Fibroblast of skin of back (primary cell): ENCODE data around the gene STK25.
A peak's percentile ranks its signal among the peaks of the same experiment; 100 is the strongest.
"Not testable (repeated sequence)": the region's sequence is repeated elsewhere in the genome, so short reads cannot be mapped to it uniquely, and the experiment has no call there.

Experiments
- DNase-seq: peaks from one replicate; pipeline ENCODE4 v3.0.0-alpha.2; 2013

The STK25 gene

DNA sequence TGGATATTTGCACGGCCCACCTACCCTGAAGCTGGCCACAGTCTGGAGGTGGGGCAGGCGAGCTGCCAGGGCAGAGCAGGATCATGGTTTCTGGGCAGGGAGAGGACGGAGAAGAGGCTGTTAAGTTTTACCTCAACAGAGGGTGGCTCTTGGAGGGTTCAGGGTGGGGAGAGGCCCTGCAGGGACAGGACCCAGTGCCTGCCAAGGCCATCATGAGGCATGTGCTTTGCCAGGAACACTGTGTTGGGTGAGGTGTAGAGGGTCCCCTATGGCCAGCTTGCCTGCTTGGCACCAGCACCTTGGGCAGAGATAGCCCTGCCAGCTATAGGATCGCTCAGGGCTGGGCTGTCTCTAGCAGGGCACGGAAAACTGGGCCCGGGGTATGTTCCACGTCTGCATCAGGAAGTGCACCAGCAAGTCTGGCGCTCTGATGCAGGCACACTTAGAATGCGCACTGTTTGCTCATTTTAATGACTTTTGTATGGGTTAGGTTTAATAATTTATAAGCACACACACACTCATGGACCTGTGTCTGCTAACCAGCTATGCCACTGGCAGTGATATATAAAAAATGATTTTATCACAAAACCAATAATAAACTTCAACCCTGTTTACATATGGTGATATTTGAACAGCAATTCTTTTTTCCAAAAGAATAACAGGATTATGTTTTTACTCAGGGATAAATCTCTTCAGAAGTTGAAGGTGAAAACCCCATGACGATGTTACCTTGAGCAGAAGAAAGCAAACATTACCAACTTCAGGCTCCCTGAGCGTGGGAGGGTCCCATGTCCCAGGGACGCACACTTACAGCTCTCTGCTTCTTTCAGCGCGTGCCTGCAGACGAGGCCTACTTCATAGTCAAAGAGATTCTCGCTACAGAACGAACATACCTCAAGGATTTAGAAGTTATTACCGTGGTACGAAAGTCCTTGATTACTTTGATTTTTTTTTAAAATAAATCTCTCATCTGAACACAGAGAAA is 46.4 kb downstream of the STK25 start:
- DNase-seq, result no peak

DNA sequence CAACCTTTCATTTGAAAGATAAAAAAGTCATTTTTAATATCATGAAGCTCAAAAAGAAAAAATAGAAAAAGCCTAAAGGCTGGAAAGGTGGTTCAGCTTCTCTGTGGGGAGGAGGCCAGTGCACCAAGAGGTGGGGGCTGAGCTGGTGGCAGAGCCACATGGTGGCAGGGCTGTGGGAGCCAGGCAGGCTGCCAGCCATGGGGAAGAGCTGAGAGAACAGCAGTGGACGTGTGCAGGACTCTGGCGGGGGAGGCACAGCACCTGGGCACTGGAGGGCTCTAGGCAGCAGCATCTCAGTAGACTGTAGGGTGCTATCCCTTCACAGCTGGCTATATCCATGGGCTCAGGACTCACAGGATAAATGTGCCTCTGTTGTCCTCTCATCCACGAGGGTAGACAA is 47.8 kb downstream of the STK25 start:
- DNase-seq, result no peak

DNA sequence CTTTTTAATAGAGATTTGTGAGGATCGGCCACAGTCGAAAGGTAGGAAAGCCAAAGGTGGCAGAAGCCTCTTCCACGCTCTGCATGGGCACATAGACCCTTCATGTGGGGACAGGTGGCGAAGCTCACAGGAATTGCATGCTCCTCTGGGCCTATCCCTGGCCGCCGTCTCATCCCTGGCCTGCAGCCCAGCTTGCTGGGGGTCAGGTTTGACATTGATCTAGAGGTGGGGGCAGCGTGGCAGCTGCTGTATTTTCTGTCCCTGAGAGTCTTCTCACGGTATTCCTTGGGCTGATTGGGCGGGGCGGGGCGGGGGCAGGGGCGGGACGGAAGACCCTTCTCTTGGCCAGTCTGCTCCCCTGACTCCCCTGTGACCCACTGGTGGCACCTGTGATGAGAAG is 48.9 kb downstream of the STK25 start:
- no peak for DNase-seq

DNA sequence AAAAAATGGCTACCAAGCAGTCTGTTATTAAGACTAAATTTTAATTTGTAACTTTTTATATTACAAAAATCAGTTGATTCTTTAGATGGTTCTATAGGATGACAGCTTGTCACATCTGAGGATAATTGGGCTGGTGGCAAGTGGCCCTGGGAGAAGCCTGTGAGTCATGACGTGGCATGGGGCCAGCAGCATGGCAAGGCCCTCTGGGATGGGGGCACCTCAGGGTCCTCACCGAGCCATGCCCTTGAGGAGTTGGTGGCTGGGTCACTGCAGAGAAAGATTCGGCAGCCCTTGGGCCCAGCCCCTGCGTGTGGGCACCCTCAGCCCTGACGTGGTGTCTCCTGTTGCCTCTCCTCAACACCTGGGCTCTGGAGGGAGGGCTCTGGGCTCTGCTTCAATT is 49.7 kb downstream of the STK25 start:
- no peak for DNase-seq

DNA sequence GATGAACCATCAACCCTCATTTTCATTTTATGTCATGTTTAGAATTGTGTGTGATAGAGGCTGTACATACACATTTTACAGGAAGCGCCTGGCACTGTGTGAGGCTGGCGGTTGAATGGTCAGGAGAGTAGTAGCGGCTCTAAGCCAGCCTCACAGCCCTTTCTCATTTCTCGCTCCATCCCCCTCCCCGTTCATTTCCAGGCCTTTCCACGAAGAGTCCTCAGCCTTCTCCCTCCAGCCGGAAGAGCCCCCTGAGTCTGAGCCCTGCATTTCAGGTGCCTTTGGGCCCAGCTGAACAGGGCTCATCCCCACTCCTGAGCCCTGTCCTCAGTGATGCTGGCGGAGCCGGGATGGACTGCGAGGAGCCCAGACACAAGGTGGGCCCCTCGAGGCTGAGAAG is 51.8 kb downstream of the STK25 start:
- no peak for DNase-seq

DNA sequence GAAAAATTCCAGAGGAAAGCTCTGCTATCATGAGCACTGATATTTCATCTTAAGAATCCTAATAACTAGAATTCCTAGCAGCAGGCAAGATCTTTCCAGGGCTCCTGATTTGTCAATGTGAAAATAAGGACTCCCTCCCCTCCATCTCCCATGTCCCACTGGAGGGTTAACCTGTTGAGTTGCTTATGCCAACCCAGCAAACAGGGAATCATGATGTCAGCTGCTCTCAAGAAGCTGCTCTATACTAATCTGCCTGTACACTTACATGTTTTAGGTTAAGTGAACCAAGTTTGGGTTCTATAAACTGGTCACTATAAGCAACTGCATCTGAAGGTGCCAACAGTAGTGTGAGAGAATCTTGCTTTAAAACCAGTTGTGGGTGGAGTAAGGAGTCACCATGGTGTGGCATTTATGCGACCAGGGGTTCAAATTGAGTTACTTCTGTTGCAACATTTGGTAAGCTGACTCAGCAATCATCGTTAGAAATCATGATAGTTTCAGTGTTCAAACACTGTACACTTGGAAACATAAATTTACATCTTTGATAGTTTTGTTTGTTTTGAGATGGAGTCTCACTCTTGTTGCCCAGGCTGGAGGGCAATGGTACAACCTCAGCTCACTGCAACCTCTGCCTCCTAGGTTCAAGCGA is 53.4 kb downstream of the STK25 start:
- no peak for DNase-seq

DNA sequence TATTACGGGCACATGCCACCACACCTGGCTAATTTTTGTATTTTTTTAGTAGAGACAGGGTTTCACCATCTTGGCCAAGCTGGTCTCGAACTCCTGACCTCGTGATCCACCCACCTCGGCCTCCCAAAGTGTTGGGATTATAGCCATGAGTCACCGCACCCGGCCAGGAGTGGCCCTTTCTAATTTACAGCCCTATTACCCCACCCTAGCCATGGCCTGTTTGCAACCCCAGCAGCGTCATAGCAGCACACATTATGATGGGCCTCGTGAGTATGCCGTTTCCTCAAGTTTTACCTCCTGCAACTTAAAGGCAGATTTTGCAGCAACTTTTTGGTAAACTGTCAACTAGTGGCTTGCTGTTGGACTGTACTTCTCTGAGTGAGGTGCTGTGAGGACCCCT is 54.5 kb downstream of the STK25 start:
- not testable (repeated sequence) for DNase-seq

DNA sequence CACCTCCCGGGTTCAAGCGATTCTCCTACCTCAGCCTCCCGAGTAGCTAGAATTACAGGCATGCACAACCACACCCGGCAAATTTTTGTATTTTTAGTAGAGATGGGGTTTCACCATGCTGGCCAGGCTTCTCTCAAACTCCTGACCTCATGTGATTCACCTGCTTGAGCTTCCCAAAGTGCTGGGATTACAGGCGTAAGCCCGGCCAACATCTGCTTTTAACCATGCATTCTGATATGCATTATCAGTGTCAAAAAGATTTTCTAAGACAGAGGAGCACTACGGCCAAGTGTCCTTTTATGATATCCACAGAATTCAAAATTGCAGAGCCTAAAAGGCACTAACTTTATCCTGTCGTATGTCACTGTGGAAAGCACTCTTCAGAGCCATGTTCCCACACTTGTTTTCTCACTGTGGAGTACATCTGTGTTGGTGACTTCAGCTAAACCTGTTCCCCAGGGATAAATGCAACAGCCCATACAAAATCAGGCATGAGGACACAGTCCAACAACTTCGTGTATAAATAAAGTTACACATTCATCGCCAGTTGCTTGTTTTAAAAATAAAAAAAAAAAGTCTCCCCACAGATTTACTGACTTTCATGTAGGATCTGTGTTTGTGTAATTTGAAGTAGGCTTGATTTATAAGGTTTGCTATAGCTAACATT is 56.4 kb downstream of the STK25 start:
- DNase-seq, result no peak

DNA sequence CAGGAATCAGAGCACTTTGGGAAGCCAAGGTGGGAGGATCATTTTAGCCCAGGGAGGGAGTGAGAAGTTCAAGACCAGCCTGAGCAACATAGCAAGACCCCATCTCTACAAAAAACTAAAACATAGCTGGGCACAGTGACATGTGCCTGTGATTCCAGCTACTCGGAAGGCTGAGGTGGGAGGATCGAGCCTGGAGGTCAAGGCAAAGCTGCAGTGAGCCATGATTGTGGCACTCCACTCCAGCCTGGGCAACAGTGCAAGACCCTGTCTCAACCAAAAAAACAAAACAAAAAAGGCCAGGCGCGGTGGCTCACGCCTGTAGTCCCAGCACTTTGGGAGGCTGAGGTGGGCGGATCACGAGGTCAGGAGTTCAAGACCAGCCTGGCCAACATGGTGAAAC is 58.3 kb downstream of the STK25 start:
- not testable (repeated sequence) for DNase-seq

DNA sequence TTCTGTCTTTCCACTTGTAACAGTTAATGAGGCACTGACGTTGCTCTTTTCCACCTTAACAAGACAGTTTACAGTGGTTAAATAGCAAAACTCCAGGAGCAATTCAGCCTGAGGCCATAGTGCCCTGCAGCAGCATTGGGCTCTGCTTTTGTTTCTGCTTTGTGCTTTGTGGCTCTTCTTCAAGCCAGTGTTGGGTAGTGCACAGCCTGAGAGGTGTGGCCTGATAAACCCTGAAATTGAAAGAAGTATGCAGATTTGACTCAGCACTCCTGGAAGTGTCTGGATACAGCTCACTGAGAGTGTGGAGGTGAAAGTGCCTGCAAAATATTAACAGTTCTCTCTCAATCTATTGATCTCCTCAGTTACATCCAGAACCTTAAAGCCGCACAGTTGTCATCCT is 63.0 kb downstream of the STK25 start:
- no peak for DNase-seq

DNA sequence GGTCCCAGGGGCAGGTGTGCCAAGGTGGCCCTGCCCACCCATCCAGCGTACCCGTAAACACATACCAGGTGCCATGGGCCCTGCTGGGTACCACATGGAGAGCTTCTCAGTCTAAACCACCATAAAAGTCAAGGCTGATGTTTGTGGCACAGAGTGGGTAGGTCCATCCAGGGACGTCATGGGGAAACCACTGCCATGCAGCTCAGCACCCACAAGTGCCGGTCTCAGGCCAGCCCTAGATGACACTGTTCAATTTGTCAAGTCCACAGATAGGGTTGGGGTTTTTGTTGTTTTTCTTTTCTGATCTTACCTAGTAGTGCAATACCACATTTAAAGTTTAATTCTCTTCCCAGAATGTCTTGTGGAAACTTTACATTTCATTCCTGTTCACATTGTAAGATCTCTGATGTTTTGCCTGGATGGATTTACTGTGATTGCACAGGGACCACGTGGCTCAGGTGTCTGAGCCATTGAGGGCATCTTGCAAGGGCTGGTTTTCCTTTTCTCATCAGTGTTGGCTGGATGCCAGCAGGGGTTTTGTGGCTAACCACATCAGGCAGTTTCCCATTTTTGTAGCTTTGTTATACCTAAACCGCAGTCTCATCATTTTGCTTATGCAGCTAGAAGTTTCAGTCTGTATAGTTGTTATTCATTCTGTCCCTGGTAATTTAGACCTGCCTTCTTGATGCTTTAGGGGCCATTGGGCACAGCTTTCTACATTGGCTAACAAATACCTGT is 64.7 kb downstream of the STK25 start:
- DNase-seq, result peak; percentile 28
